LNCAP (cell line): Measurements from ENCODE around the gene IFI27.

Experiments used
- TF ChIP-seq, protein P1 (sequence below): fragments of 450-650 bp; IDR thresholded peaks from 2 replicates; pipeline ENCODE4 v1.5.1; 2017; ENCODE audit warnings: mild to moderate bottlenecking

IFI27 gene

DNA sequence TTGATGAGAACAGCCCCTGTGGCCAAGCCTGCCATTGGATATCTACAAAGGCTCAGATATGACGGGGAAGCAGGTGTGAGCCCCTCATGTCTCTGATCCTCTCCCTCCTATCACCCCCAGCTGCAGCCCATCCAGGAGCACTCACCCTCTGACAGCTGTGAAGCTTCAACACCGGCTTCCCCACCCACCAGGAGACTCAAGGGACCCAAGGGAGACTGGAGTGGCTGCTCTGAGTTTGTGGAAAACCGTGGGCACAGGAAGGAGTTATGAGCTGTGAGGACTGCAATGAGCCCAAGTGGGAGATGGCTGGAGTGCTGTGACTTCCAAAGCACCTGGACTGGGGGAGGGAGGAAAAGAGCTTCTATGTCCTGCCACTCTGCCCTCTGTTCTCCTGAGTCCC is 10.9 kb downstream of the IFI27 start:
- TF ChIP-seq, protein P1, sequence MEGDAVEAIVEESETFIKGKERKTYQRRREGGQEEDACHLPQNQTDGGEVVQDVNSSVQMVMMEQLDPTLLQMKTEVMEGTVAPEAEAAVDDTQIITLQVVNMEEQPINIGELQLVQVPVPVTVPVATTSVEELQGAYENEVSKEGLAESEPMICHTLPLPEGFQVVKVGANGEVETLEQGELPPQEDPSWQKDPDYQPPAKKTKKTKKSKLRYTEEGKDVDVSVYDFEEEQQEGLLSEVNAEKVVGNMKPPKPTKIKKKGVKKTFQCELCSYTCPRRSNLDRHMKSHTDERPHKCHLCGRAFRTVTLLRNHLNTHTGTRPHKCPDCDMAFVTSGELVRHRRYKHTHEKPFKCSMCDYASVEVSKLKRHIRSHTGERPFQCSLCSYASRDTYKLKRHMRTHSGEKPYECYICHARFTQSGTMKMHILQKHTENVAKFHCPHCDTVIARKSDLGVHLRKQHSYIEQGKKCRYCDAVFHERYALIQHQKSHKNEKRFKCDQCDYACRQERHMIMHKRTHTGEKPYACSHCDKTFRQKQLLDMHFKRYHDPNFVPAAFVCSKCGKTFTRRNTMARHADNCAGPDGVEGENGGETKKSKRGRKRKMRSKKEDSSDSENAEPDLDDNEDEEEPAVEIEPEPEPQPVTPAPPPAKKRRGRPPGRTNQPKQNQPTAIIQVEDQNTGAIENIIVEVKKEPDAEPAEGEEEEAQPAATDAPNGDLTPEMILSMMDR: no peak

DNA sequence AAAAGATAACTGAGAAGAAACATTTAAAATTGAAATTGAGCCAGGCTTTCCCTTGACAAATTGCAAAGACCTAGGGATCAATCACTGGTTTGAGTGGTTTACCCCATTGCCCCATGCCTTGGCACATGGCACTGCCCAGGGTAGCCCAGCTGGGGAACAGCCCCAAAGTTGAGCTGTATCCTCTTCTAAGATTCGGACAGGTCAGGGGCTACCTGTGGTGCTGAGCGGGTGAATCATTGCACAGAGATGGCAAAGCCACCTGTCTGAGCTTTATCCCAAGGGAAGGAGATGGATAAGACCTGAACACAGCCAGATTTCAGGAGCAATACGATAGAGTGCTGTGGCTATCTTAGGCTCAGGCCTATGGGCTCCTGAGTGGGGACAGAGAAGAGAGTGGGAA is 11.9 kb downstream of the IFI27 start:
- TF ChIP-seq, protein P1: no peak

DNA sequence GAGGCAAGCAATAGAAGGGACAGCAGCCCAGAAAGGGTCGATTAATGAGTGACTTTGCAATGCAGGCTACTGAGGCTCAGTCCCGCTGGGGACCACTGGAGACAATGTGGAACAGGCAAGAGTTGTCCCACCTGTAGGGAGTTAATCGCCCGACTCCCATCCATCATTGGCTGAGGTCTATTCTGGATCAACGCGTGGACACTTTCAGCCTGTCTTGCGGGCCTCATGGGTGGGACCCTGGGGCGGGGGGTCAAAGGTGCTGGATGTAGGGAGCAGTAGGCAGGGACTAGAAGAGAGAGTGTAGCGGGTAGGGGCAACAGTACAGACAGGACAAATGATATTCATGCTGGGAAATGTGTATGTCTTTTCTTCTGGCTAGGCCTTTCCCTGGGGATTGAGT is 12.8 kb downstream of the IFI27 start:
- TF ChIP-seq, protein P1: no peak

DNA sequence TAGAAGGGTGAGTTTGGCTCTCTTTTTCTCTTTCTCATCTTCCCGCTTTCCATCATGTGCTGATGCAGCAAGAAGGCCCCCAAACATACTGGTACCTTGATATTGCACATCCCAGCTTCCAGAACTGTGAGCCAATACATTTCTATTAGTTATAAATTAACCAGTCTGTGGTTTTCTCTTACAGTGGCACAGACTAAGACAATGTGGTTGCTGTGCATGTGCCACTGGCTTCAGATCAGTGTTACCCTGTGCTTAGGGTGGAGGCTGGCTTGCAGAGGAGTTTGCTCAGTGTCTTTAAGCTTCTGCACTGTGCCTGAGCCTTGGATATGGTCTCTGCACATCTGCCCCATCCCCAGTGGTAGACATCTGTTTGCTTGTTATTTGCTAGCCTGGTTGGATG is 13.3 kb downstream of the IFI27 start:
- TF ChIP-seq, protein P1: no peak

DNA sequence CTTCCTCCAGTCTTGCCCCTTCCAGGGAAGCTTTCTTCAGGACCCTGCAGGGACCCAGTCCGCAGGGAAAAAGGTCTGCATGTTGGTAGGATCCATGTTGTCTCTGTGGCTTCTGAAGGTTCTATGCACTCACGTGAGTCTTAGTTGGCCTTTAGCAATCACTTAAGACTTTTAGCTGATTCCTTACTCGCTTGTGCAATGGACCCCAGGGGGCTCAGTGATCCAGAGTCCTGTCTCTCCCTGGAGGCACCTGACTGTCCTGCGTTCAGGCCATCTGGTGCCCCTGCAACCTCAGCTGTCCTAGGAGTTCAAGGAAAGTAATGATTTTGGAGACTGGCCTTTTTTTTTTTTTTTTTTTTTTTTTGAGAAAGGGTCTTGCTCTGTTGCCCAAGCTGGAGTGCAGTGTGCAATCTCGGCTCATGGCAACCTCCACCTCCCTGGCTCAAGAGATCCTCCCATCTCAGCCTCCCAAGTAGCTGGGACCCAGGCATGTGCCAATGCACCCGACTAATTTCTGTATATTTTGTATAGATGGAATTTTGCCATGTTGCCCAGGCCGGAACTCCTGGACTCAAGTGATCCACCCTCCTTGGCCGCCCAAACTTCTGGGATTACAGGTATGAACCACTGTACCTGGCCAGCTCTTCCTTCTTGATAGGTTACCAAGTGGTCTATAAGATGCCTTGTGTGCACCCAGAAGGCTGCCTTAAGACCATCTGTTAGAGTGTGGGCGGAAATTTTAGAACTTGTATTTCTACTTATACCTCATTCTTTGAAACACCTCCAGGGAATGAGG is 14.2 kb downstream of the IFI27 start:
- TF ChIP-seq, protein P1: no peak

DNA sequence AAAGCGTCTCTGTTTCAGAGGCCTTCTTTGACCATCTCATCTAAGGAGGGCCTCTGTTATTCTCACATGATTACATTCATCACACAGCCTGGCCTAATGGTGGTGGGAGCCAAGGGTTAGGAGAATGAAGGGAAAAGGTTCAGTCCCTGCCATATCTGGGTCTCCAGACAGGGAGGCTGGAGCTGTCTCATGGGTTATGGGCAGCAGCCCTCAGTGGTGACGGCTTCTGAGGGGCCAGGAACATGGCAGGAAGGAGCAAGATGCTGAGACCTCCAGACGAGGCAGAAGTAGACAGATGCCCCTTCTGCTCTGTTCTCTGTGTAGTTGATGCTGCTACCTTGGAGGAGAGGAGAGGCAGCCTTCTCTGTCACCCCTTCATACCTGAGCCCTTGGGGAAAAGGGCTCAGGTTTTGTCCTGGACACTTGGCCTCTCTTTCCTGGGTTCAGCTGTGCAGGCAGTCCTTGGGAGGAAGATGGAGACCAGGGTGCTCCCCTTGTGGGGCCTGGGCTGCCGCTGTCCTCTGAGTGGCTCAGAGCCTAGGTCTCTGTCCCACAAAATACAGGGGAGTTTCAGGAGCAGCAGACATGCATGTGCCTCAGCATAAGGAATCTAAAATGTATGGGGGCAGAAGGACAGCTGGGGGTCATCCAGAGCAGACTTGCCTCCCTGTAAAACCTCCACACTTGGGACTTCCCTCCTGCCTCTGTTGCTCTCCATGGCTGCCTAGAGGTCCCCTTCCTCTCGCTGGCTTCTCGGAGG is 15.3 kb downstream of the IFI27 start:
- TF ChIP-seq, protein P1: no peak

DNA sequence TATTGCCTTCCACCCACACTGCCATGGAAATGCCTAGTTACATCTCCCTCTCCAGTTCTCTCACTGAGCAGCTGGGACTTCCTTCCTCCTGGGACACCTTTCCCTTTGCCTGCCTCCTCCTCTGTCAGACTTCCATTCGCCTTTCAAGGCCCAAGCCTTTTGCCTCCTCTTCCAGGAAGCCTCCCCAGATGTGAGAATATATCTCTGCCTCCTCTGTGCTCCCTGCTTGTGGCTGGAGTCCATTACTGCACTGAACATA is 15.8 kb downstream of the IFI27 start:
- TF ChIP-seq, protein P1: no peak
